ENCODE results near the gene NPC1L1.

DNA sequence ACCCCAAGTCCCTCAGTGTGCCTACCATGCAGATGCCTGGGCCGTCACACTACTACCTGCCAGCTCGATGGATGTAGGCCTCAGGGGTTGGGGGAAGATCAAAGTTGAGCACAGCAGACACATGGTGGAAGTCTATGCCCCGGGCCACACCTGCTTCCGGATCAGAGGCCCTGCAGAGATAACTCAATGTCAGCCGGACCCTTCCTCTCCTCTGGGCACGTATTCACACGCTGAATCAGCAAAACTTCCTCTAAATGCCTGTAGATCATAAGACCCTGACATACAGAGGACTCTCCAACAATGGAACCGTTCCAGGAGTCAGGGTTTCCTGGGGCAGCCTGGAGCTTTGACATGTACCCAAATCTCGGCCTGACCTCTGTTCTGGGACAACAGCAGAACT is 28.8 kb upstream of the NPC1L1 start:
- TF ChIP-seq, protein P1, sequence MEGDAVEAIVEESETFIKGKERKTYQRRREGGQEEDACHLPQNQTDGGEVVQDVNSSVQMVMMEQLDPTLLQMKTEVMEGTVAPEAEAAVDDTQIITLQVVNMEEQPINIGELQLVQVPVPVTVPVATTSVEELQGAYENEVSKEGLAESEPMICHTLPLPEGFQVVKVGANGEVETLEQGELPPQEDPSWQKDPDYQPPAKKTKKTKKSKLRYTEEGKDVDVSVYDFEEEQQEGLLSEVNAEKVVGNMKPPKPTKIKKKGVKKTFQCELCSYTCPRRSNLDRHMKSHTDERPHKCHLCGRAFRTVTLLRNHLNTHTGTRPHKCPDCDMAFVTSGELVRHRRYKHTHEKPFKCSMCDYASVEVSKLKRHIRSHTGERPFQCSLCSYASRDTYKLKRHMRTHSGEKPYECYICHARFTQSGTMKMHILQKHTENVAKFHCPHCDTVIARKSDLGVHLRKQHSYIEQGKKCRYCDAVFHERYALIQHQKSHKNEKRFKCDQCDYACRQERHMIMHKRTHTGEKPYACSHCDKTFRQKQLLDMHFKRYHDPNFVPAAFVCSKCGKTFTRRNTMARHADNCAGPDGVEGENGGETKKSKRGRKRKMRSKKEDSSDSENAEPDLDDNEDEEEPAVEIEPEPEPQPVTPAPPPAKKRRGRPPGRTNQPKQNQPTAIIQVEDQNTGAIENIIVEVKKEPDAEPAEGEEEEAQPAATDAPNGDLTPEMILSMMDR (conservative IDR thresholded peaks at IDR 0.05), result no peak
- no peak for TF ChIP-seq EZH2 (IDR thresholded peaks at IDR 0.05; ENCODE audit: low read depth)
